GM23338 (cell line): Measurements from ENCODE around the gene GPC6. TPM values are rescaled to one million over a fixed set of nuclear protein-coding genes. Genes with fewer than 3 reads are reported as not detected.

Experiments used
- ATAC-seq: fragments of 200-7000 bp; cut with Tn5 transposase; 3 replicates; pipeline ENCODE4 v1.9.1; 2020
- DNase-seq: peaks from one replicate; pipeline ENCODE4 v3.0.0-alpha.2; 2015; ENCODE audit warnings: low spot score
- H2AFZ ChIP-seq: fragments of 200-600 bp; sonication (generic); 2 replicates; pipeline ENCODE4 v1.8.0; 2016; ENCODE audit warnings: antibody characterized with exemption, mild to moderate bottlenecking, moderate library complexity
- H3F3A ChIP-seq: fragments of 200-600 bp; sonication (generic); replicated peaks from 2 replicates; pipeline ENCODE4 v1.8.0; 2017; ENCODE audit warnings: antibody characterized with exemption, mixed run types, low read depth
- H3K27ac ChIP-seq: fragments of 200-600 bp; sonication (generic); 2 replicates; pipeline ENCODE4 v1.6.1; 2016; ENCODE audit warnings: low read depth
- H3K27me3 ChIP-seq: fragments of 200-600 bp; sonication (generic); 2 replicates; pipeline ENCODE4 v1.8.0; 2016; ENCODE audit warnings: mild to moderate bottlenecking, mixed run types, moderate library complexity; ENCODE audit not compliant: insufficient read depth
- H3K36me3 ChIP-seq: fragments of 200-600 bp; sonication (generic); 2 replicates; pipeline ENCODE4 v1.8.0; 2016; ENCODE audit warnings: mild to moderate bottlenecking; ENCODE audit not compliant: insufficient read depth
- H3K4me1 ChIP-seq: fragments of 200-600 bp; sonication (generic); 2 replicates; pipeline ENCODE4 v1.8.0; 2016; ENCODE audit warnings: mild to moderate bottlenecking, moderate library complexity; ENCODE audit not compliant: insufficient read depth
- H3K4me2 ChIP-seq: fragments of 200-600 bp; sonication (generic); 2 replicates; pipeline ENCODE4 v1.7.1; 2017; ENCODE audit warnings: mixed run types
- H3K4me3 ChIP-seq: fragments of 200-600 bp; sonication (generic); 2 replicates; pipeline ENCODE4 v1.6.1; 2016; ENCODE audit warnings: mixed run types
- H3K79me2 ChIP-seq: fragments of 200-600 bp; sonication (generic); replicated peaks from 2 replicates; pipeline ENCODE4 v1.8.0; 2017; ENCODE audit warnings: mild to moderate bottlenecking; ENCODE audit not compliant: insufficient read depth
- H3K9me2 ChIP-seq: fragments of 200-600 bp; sonication (generic); 2 replicates; pipeline ENCODE4 v1.8.0; 2017; ENCODE audit not compliant: insufficient read depth
- H4K20me1 ChIP-seq: fragments of 200-600 bp; sonication (generic); replicated peaks from 2 replicates; pipeline ENCODE4 v1.8.0; 2017; ENCODE audit warnings: mild to moderate bottlenecking; ENCODE audit not compliant: insufficient read depth
- H3K27ac Mint-ChIP-seq: 2 replicates; pipeline ENCODE4 v1.8.0; 2020; ENCODE audit warnings: inconsistent platforms, mild to moderate bottlenecking, moderate library complexity, mixed read lengths
- H3K27me3 Mint-ChIP-seq: 3 replicates; pipeline ENCODE4 v1.8.0; 2022; ENCODE audit warnings: low read depth, mild to moderate bottlenecking, moderate library complexity, mixed read lengths, inconsistent platforms; ENCODE audit not compliant: insufficient read depth, poor library complexity
- H3K36me3 Mint-ChIP-seq: 3 replicates; pipeline ENCODE4 v1.8.0; 2021; ENCODE audit warnings: low read depth, mild to moderate bottlenecking, inconsistent platforms, moderate library complexity, mixed read lengths
- H3K4me1 Mint-ChIP-seq: 3 replicates; pipeline ENCODE4 v1.8.0; 2020; ENCODE audit warnings: mild to moderate bottlenecking, inconsistent platforms, mixed read lengths
- H3K4me3 Mint-ChIP-seq: 3 replicates; pipeline ENCODE4 v1.8.0; 2021; ENCODE audit warnings: moderate library complexity, mild to moderate bottlenecking, inconsistent platforms, mixed read lengths
- H3K9me3 Mint-ChIP-seq: 3 replicates; pipeline ENCODE4 v1.8.0; 2020; ENCODE audit warnings: moderate library complexity, mild to moderate bottlenecking, inconsistent platforms, mixed read lengths
- CREB1 ChIP-seq: fragments of 250-450 bp; sonication (Bioruptor Pico); IDR thresholded peaks from 2 replicates; pipeline ENCODE4 v1.5.0; 2020; ENCODE audit warnings: low read depth, mild to moderate bottlenecking, moderate library complexity
- CTCF ChIP-seq, 2 experiments: fragments of 200-600 bp in 1 of 2; sonication (generic) in 1 of 2; conservative IDR thresholded peaks; 2 replicates each; pipeline versions ENCODE4 v1.5.1 to v1.6.1; 2016 to 2017; ENCODE audit warnings: antibody characterized with exemption in 2 of 2, low read depth in 2 of 2, mild to moderate bottlenecking in 2 of 2, moderate library complexity in 1 of 2
- EZH2 ChIP-seq: fragments of 200-600 bp; sonication (generic); IDR thresholded peaks from one replicate; pipeline ENCODE4 v1.8.0; 2017; ENCODE audit warnings: antibody characterized with exemption, mild to moderate bottlenecking, low read depth; ENCODE audit not compliant: unreplicated experiment
- EZH2phosphoT487 ChIP-seq: fragments of 200-600 bp; sonication (generic); IDR thresholded peaks from one replicate; pipeline ENCODE4 v1.8.1; 2018; ENCODE audit warnings: antibody characterized with exemption; ENCODE audit not compliant: unreplicated experiment
- JUNB ChIP-seq: IDR thresholded peaks from one replicate; pipeline ENCODE4 v1.6.1; 2016; ENCODE audit warnings: antibody characterized with exemption; ENCODE audit not compliant: unreplicated experiment
- NANOG ChIP-seq: IDR thresholded peaks from 2 replicates; pipeline ENCODE4 v1.6.1; 2016; ENCODE audit warnings: antibody characterized with exemption, borderline replicate concordance
- POLR2AphosphoS5 ChIP-seq: IDR thresholded peaks from 2 replicates; pipeline ENCODE4 v1.6.1; 2016; ENCODE audit warnings: antibody characterized with exemption, low read depth
- REST ChIP-seq: IDR thresholded peaks from one replicate; pipeline ENCODE4 v1.6.1; 2018; ENCODE audit warnings: antibody characterized with exemption; ENCODE audit not compliant: unreplicated experiment
- STAT1 ChIP-seq: IDR thresholded peaks from one replicate; pipeline ENCODE4 v1.6.1; 2016; ENCODE audit warnings: antibody characterized with exemption; ENCODE audit not compliant: unreplicated experiment
- ZNF114 ChIP-seq: fragments of 250-450 bp; sonication (Bioruptor Pico); IDR thresholded peaks from 2 replicates; pipeline ENCODE4 v1.5.0; 2020; ENCODE audit warnings: mild to moderate bottlenecking, moderate library complexity
- ZNF331 ChIP-seq: fragments of 250-450 bp; sonication (Bioruptor Pico); IDR thresholded peaks from 2 replicates; pipeline ENCODE4 v1.5.0; 2020; ENCODE audit warnings: low read depth, mild to moderate bottlenecking, moderate library complexity
- polyA plus RNA-seq: library from polyadenylated mRNA; unstranded; fragments of >200 nt; fragmentation: Nextera tagmentation; extraction: Ambion mirVana; gene quantifications from 2 replicates; pipeline ENCODE4 v1.2.1, GENCODE V29; 2016
- total RNA-seq: library from RNA; depleted of rRNA; stranded (reverse); fragments of >200 nt; shearing (Covaris generic); gene quantifications from 2 replicates; pipeline ENCODE4 v1.2.3, GENCODE V29; 2014
- TF ChIP-seq, protein P1 (sequence below): fragments of 250-450 bp; sonication (Bioruptor Pico); IDR thresholded peaks from 2 replicates; pipeline ENCODE4 v1.5.0; 2020; ENCODE audit warnings: mild to moderate bottlenecking, moderate library complexity
- TF ChIP-seq, protein P2 (sequence below): IDR thresholded peaks from 2 replicates; pipeline ENCODE4 v1.6.1; 2016; ENCODE audit warnings: antibody characterized with exemption

GPC6 gene
- total and polyA plus RNA-seq, 2 experiments from 2014 or later: 6.4 to 28.6 TPM

DNA sequence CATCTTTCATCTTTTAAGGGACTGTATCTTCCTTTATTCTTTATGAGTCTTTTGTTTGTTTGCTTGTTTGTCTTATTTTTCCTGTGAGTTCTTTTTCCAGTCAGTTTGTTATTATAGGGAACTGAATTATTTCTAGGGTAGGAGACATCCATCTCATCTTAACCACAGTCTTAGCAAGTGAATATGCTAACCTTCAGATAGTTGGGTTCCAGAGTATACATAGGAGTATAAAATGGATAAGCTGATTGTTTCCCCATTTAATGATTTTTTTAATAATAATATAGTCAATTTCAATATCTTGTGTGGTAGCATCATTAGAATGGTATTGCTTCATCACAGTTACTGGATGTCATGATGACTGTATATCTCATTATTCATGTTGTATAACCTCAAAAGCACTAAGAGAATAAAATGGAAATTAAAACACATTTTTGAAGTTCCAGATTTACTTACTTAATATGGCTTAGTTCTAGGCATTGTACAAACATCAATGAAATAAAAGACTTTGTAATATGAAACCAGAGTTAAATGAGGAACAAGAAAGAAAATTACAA lies 33.0 kb downstream of the GPC6 start:
- Histone ChIP-seq H3K27ac (no peak overlapping the region), H3F3A (no peaks in the 10 kb centered on the region), H4K20me1 (no peaks in the 10 kb centered on the region), H3K4me2 (no peak overlapping the region), H2AFZ (no peak overlapping the region), H3K79me2 (peaks cover 61% of the 10 kb centered on the region), H3K36me3 (no peaks in the 10 kb centered on the region), H3K4me3 (no peak overlapping the region), H3K4me1 (peaks cover 17% of the 10 kb centered on the region; the same call in 1 of the 2 replicates), H3K27me3 (no peaks in the 10 kb centered on the region), H3K9me2 (no peaks in the 10 kb centered on the region)
- Mint-ChIP-seq H3K36me3 (no peaks in the 10 kb centered on the region; the same call in 2 of the 3 replicates), H3K4me1 (peaks cover 31% of the 10 kb centered on the region), H3K4me3 (no peak overlapping the region), H3K27ac (no peak overlapping the region), H3K27me3 (no peaks in the 10 kb centered on the region), H3K9me3 (no peaks in the 10 kb centered on the region)
- DNase-seq (no peak), ATAC-seq (no peak)
- TF ChIP-seq EZH2phosphoT487 (no peak), JUNB (no peak), CREB1 (no peak), EZH2 (no peak), NANOG (no peak), ZNF331 (no peak), STAT1 (no peak), REST (no peak), CTCF (conservative IDR thresholded peaks at IDR 0.05; ENCODE audit: low read depth in 2 of 2) (no peak), ZNF114 (no peak), POLR2AphosphoS5 (no peak)
- TF ChIP-seq, protein P1, sequence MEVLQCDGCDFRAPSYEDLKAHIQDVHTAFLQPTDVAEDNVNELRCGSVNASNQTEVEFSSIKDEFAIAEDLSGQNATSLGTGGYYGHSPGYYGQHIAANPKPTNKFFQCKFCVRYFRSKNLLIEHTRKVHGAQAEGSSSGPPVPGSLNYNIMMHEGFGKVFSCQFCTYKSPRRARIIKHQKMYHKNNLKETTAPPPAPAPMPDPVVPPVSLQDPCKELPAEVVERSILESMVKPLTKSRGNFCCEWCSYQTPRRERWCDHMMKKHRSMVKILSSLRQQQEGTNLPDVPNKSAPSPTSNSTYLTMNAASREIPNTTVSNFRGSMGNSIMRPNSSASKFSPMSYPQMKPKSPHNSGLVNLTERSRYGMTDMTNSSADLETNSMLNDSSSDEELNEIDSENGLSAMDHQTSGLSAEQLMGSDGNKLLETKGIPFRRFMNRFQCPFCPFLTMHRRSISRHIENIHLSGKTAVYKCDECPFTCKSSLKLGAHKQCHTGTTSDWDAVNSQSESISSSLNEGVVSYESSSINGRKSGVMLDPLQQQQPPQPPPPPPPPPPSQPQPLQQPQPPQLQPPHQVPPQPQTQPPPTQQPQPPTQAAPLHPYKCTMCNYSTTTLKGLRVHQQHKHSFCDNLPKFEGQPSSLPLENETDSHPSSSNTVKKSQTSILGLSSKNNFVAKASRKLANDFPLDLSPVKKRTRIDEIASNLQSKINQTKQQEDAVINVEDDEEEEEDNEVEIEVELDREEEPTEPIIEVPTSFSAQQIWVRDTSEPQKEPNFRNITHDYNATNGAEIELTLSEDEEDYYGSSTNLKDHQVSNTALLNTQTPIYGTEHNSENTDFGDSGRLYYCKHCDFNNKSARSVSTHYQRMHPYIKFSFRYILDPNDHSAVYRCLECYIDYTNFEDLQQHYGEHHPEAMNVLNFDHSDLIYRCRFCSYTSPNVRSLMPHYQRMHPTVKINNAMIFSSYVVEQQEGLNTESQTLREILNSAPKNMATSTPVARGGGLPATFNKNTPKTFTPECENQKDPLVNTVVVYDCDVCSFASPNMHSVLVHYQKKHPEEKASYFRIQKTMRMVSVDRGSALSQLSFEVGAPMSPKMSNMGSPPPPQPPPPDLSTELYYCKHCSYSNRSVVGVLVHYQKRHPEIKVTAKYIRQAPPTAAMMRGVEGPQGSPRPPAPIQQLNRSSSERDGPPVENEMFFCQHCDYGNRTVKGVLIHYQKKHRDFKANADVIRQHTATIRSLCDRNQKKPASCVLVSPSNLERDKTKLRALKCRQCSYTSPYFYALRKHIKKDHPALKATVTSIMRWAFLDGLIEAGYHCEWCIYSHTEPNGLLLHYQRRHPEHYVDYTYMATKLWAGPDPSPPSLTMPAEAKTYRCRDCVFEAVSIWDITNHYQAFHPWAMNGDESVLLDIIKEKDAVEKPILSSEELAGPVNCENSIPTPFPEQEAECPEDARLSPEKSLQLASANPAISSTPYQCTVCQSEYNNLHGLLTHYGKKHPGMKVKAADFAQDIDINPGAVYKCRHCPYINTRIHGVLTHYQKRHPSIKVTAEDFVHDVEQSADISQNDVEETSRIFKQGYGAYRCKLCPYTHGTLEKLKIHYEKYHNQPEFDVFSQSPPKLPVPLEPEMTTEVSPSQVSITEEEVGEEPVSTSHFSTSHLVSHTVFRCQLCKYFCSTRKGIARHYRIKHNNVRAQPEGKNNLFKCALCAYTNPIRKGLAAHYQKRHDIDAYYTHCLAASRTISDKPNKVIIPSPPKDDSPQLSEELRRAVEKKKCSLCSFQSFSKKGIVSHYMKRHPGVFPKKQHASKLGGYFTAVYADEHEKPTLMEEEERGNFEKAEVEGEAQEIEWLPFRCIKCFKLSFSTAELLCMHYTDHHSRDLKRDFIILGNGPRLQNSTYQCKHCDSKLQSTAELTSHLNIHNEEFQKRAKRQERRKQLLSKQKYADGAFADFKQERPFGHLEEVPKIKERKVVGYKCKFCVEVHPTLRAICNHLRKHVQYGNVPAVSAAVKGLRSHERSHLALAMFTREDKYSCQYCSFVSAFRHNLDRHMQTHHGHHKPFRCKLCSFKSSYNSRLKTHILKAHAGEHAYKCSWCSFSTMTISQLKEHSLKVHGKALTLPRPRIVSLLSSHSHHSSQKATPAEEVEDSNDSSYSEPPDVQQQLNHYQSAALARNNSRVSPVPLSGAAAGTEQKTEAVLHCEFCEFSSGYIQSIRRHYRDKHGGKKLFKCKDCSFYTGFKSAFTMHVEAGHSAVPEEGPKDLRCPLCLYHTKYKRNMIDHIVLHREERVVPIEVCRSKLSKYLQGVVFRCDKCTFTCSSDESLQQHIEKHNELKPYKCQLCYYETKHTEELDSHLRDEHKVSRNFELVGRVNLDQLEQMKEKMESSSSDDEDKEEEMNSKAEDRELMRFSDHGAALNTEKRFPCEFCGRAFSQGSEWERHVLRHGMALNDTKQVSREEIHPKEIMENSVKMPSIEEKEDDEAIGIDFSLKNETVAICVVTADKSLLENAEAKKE (CRISPR knock-in tag): no peak
- TF ChIP-seq, protein P2, sequence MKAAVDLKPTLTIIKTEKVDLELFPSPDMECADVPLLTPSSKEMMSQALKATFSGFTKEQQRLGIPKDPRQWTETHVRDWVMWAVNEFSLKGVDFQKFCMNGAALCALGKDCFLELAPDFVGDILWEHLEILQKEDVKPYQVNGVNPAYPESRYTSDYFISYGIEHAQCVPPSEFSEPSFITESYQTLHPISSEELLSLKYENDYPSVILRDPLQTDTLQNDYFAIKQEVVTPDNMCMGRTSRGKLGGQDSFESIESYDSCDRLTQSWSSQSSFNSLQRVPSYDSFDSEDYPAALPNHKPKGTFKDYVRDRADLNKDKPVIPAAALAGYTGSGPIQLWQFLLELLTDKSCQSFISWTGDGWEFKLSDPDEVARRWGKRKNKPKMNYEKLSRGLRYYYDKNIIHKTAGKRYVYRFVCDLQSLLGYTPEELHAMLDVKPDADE: no peak
